DOHH2 (cell line): ENCODE data around the gene MTMR8.
"Not testable (repeated sequence)": the region's sequence is repeated elsewhere in the genome, so short reads cannot be mapped to it uniquely, and the experiment has no call there.

ENCODE experiments used
- H3F3A ChIP-seq: fragments of 200-600 bp; sonication (generic), shearing (Covaris generic); 2 replicates; pipeline ENCODE4 v1.6.0; 2016; ENCODE audit warnings: antibody characterized with exemption, mild to moderate bottlenecking; ENCODE audit not compliant: control insufficient read depth, insufficient read depth
- H3K27ac ChIP-seq: fragments of 200-600 bp; sonication (generic); 2 replicates; pipeline ENCODE4 v1.5.1; 2014; ENCODE audit warnings: low read depth, mild to moderate bottlenecking, low read length, moderate library complexity
- H3K27me3 ChIP-seq: fragments of 200-600 bp; sonication (generic); 2 replicates; pipeline ENCODE4 v1.6.1; 2014; ENCODE audit warnings: mild to moderate bottlenecking, low read length, mixed read lengths; ENCODE audit not compliant: control insufficient read depth
- H3K36me3 ChIP-seq: fragments of 200-600 bp; sonication (generic); 2 replicates; pipeline ENCODE4 v1.6.1; 2014; ENCODE audit warnings: mild to moderate bottlenecking, low read length, moderate library complexity, mixed read lengths; ENCODE audit not compliant: control insufficient read depth
- H3K4me1 ChIP-seq: fragments of 200-600 bp; sonication (generic); 2 replicates; pipeline ENCODE4 v1.6.1; 2014; ENCODE audit warnings: mild to moderate bottlenecking, low read length, mixed read lengths; ENCODE audit not compliant: control insufficient read depth
- H3K4me2 ChIP-seq: fragments of 200-600 bp; sonication (generic); 2 replicates; pipeline ENCODE4 v1.6.0; 2014; ENCODE audit warnings: mild to moderate bottlenecking, low read length, moderate library complexity
- H3K4me3 ChIP-seq: fragments of 200-600 bp; sonication (generic); 2 replicates; pipeline ENCODE4 v1.5.1; 2014; ENCODE audit warnings: mild to moderate bottlenecking, low read length, mixed read lengths
- H3K79me2 ChIP-seq: fragments of 200-600 bp; sonication (generic); 2 replicates; pipeline ENCODE4 v1.6.1; 2014; ENCODE audit warnings: mild to moderate bottlenecking, low read length, mixed read lengths; ENCODE audit not compliant: control insufficient read depth
- H3K9me2 ChIP-seq: fragments of 200-600 bp; sonication (generic); replicated peaks from 2 replicates; pipeline ENCODE4 v1.6.1; 2014; ENCODE audit warnings: mild to moderate bottlenecking, low read length, mixed read lengths; ENCODE audit not compliant: control insufficient read depth
- H3K9me3 ChIP-seq: fragments of 200-600 bp; sonication (generic); 2 replicates; pipeline ENCODE4 v1.6.1; 2014; ENCODE audit warnings: antibody characterized with exemption, low read length, mixed read lengths; ENCODE audit not compliant: control insufficient read depth, insufficient read depth
- H4K20me1 ChIP-seq: fragments of 200-600 bp; sonication (generic); 2 replicates; pipeline ENCODE4 v1.6.0; 2014; ENCODE audit warnings: low read depth, mild to moderate bottlenecking, antibody characterized with exemption, low read length, moderate library complexity; ENCODE audit not compliant: control insufficient read depth, insufficient read depth
- CTCF ChIP-seq: fragments of 200-600 bp; sonication (generic); IDR thresholded peaks from one replicate; pipeline ENCODE4 v1.5.1; 2014; ENCODE audit warnings: antibody characterized with exemption, mild to moderate bottlenecking, low read depth, low read length; ENCODE audit not compliant: poor library complexity, severe bottlenecking
- EZH2phosphoT487 ChIP-seq: fragments of 200-600 bp; sonication (generic); IDR thresholded peaks from 2 replicates; pipeline ENCODE4 v1.6.1; 2017; ENCODE audit warnings: borderline replicate concordance, mild to moderate bottlenecking, antibody characterized with exemption, low read length, moderate library complexity, mixed read lengths

The MTMR8 gene

GRCh38 chrX:64437218-64437617, 42.0 kb upstream of the MTMR8 start:
- no peaks in the 10 kb centered on the region for H3K9me2 ChIP-seq
- H3K4me3 ChIP-seq: no peak overlapping the region
- no peaks in the 10 kb centered on the region for H3K9me3 ChIP-seq
- H3K27ac ChIP-seq: no peak overlapping the region
- no peaks in the 10 kb centered on the region for H3K4me1 ChIP-seq
- no peaks in the 10 kb centered on the region for H3K79me2 ChIP-seq
- no peaks in the 10 kb centered on the region for H3F3A ChIP-seq
- no peaks in the 10 kb centered on the region for H3K27me3 ChIP-seq
- TF ChIP-seq CTCF (no peak), EZH2phosphoT487 (no peak)
- no peaks in the 10 kb centered on the region for H3K36me3 ChIP-seq
- H4K20me1 ChIP-seq: no peaks in the 10 kb centered on the region
- H3K4me2 ChIP-seq: no peak overlapping the region

GRCh38 chrX:64428371-64428770, 33.1 kb upstream of the MTMR8 start:
- no peak overlapping the region for H3K27ac ChIP-seq
- 0 out of 2 replicates have a peak, but pooled peaks cover 5% of the 10 kb centered on the region for H3K4me1 ChIP-seq
- H3F3A ChIP-seq: no peaks in the 10 kb centered on the region
- H3K79me2 ChIP-seq: no peaks in the 10 kb centered on the region
- TF ChIP-seq EZH2phosphoT487 (no peak), CTCF (no peak)
- no peak overlapping the region for H3K4me2 ChIP-seq
- H3K36me3 ChIP-seq: no peaks in the 10 kb centered on the region
- H4K20me1 ChIP-seq: no peaks in the 10 kb centered on the region
- H3K4me3 ChIP-seq: no peak overlapping the region
- no peaks in the 10 kb centered on the region for H3K9me3 ChIP-seq
- no peaks in the 10 kb centered on the region for H3K27me3 ChIP-seq
- H3K9me2 ChIP-seq: no peaks in the 10 kb centered on the region

GRCh38 chrX:64427787-64428186, 32.5 kb upstream of the MTMR8 start:
- Histone ChIP-seq H3K27me3 (no peaks in the 10 kb centered on the region), H3K9me3 (no peaks in the 10 kb centered on the region), H3K4me1 (0 out of 2 replicates have a peak, but pooled peaks cover 5% of the 10 kb centered on the region), H3K4me2 (no peak overlapping the region), H3F3A (no peaks in the 10 kb centered on the region), H3K79me2 (no peaks in the 10 kb centered on the region), H3K9me2 (no peaks in the 10 kb centered on the region), H3K4me3 (no peak overlapping the region), H3K27ac (no peak overlapping the region), H3K36me3 (no peaks in the 10 kb centered on the region), H4K20me1 (no peaks in the 10 kb centered on the region)
- TF ChIP-seq CTCF (no peak), EZH2phosphoT487 (no peak)

GRCh38 chrX:64427281-64427680, 32.0 kb upstream of the MTMR8 start:
- Histone ChIP-seq H3K27me3 (no peaks in the 10 kb centered on the region), H3K9me3 (no peaks in the 10 kb centered on the region), H4K20me1 (no peaks in the 10 kb centered on the region), H3K4me2 (no peak overlapping the region), H3K36me3 (no peaks in the 10 kb centered on the region), H3K79me2 (no peaks in the 10 kb centered on the region), H3K27ac (no peak overlapping the region), H3F3A (no peaks in the 10 kb centered on the region), H3K9me2 (no peaks in the 10 kb centered on the region), H3K4me1 (0 out of 2 replicates have a peak, but pooled peaks cover 5% of the 10 kb centered on the region), H3K4me3 (no peak overlapping the region)
- TF ChIP-seq EZH2phosphoT487: no peak
- no peak for TF ChIP-seq CTCF

- H3K27ac ChIP-seq, H3K9me3 ChIP-seq, H3K36me3 ChIP-seq, H3K4me1 ChIP-seq, H3K27me3 ChIP-seq, H3K9me2 ChIP-seq, H3K79me2 ChIP-seq, H3K4me3 ChIP-seq, H3F3A ChIP-seq, H4K20me1 ChIP-seq, H3K4me2 ChIP-seq: not testable (repeated sequence)
Measured at GRCh38 chrX:64409730-64410129, 14.5 kb upstream of the MTMR8 start.
